Mesendoderm (in vitro differentiated cells): ENCODE results near the gene JPH3.

Source experiments
- DNase-seq: peaks from one replicate; pipeline ENCODE4 v3.0.0; 2013
- H2AK5ac ChIP-seq: 2 replicates; pipeline ENCODE4 v1.6.1; 2013; ENCODE audit warnings: low read length, inconsistent platforms
- H2BK120ac ChIP-seq: 2 replicates; pipeline ENCODE4 v1.6.1; 2013; ENCODE audit warnings: low read depth, mild to moderate bottlenecking, low read length, moderate library complexity, mixed read lengths
- H2BK15ac ChIP-seq: replicated peaks from 2 replicates; pipeline ENCODE4 v1.6.1; 2013; ENCODE audit warnings: low read depth, mild to moderate bottlenecking, moderate library complexity
- H2BK5ac ChIP-seq: 2 replicates; pipeline ENCODE4 v1.6.1; 2013; ENCODE audit warnings: low read length, inconsistent platforms
- H3K18ac ChIP-seq: 2 replicates; pipeline ENCODE4 v1.6.1; 2013; ENCODE audit warnings: mild to moderate bottlenecking, low read length, mixed read lengths
- H3K23ac ChIP-seq: one replicate; pipeline ENCODE4 v1.6.1; 2013; ENCODE audit warnings: low read length
- H3K27ac ChIP-seq: 2 replicates; pipeline ENCODE4 v1.5.1; 2013; ENCODE audit warnings: low read depth, mild to moderate bottlenecking, inconsistent platforms, low read length, moderate library complexity
- H3K27me3 ChIP-seq: 2 replicates; pipeline ENCODE4 v1.6.1; 2013; ENCODE audit warnings: low read length, control low read depth, mild to moderate bottlenecking, inconsistent platforms; ENCODE audit not compliant: insufficient read depth, poor library complexity
- H3K36me3 ChIP-seq: 2 replicates; pipeline ENCODE4 v1.6.1; 2013; ENCODE audit warnings: low read length, inconsistent platforms; ENCODE audit not compliant: control insufficient read depth, insufficient read depth
- H3K4ac ChIP-seq: one replicate; pipeline ENCODE4 v1.6.1; 2013; ENCODE audit warnings: low read depth, mild to moderate bottlenecking, low read length, moderate library complexity
- H3K4me1 ChIP-seq: 2 replicates; pipeline ENCODE4 v1.6.1; 2013; ENCODE audit warnings: low read depth, low read length, inconsistent platforms; ENCODE audit not compliant: control insufficient read depth
- H3K4me2 ChIP-seq: 2 replicates; pipeline ENCODE4 v1.6.1; 2013; ENCODE audit warnings: low read length
- H3K4me3 ChIP-seq: 2 replicates; pipeline ENCODE4 v1.5.1; 2013; ENCODE audit warnings: mild to moderate bottlenecking, low read length
- H3K56ac ChIP-seq: one replicate; pipeline ENCODE4 v1.6.1; 2013; ENCODE audit warnings: low read length
- H3K79me1 ChIP-seq: 2 replicates; pipeline ENCODE4 v1.6.1; 2013; ENCODE audit warnings: low read length, inconsistent platforms
- H3K79me2 ChIP-seq: 2 replicates; pipeline ENCODE4 v1.6.1; 2013; ENCODE audit warnings: mild to moderate bottlenecking, low read length; ENCODE audit not compliant: control insufficient read depth, insufficient read depth
- H3K9ac ChIP-seq: 2 replicates; pipeline ENCODE4 v1.6.1; 2013; ENCODE audit warnings: low read length, inconsistent platforms
- H4K5ac ChIP-seq: one replicate; pipeline ENCODE4 v1.6.1; 2013; ENCODE audit warnings: low read length
- H4K8ac ChIP-seq: one replicate; pipeline ENCODE4 v1.6.1; 2013; ENCODE audit warnings: low read depth, mild to moderate bottlenecking, control low read depth, low read length, moderate library complexity
- WGBS: extraction: QIAGEN DNeasy Blood & Tissue Kit; methylation state at CpG from one replicate; pipeline ENCODE4 v1.1.7; 2013; ENCODE audit warnings: low lambda C conversion rate, missing lambda C conversion rate; ENCODE audit not compliant: insufficient coverage; ENCODE audit errors: extremely low coverage; 5-methylcytosine and 5-hydroxymethylcytosine counted together

The JPH3 gene

GRCh38 chr16:87740909-87741424 lies 138.7 kb downstream of the JPH3 start:
- Histone ChIP-seq H2AK5ac (no peak overlapping the region), H3K36me3 (peaks cover 4% of the 10 kb centered on the region), H3K79me1 (peaks cover 12% of the 10 kb centered on the region)

GRCh38 chr16:87741700-87742415 lies 139.6 kb downstream of the JPH3 start:
- Histone ChIP-seq H3K27me3 (no peaks in the 10 kb centered on the region), H3K56ac (no peak overlapping the region), H3K18ac (no peak overlapping the region), H4K8ac (no peak overlapping the region), H3K4me1 (no peaks in the 10 kb centered on the region), H3K27ac (no peak overlapping the region), H2BK5ac (no peak overlapping the region), H3K4me2 (no peak overlapping the region), H2BK120ac (no peak overlapping the region), H3K4ac (no peak overlapping the region), H3K23ac (no peak overlapping the region), H3K9ac (no peak overlapping the region), H2AK5ac (no peak overlapping the region), H3K36me3 (peaks cover 4% of the 10 kb centered on the region), H3K79me2 (peaks cover 12% of the 10 kb centered on the region), H4K5ac (no peak overlapping the region), H3K79me1 (peaks cover 11% of the 10 kb centered on the region), H2BK15ac (no peak overlapping the region), H3K4me3 (no peak overlapping the region)
- DNase-seq, result no peak
- 100% methylated on average over 3 of the region's 16 CpGs for WGBS

More at GRCh38 chr16:87740909-87741424, 138.7 kb downstream of the JPH3 start:
- H3K18ac ChIP-seq, result no peak overlapping the region
- no peak overlapping the region for H3K4me2 ChIP-seq
- H3K4ac ChIP-seq, result no peak overlapping the region
- H3K79me2 ChIP-seq, result peaks cover 14% of the 10 kb centered on the region
- no peak overlapping the region for H3K23ac ChIP-seq
- H3K9ac ChIP-seq, result no peak overlapping the region
- no CpG with 5 or more reads among the region's 11 CpGs for WGBS
- no peak overlapping the region for H2BK5ac ChIP-seq
- no peak overlapping the region for H4K8ac ChIP-seq
- no peak overlapping the region for H3K4me3 ChIP-seq
- no peak overlapping the region for H4K5ac ChIP-seq
- DNase-seq, result no peak
- no peak overlapping the region for H2BK15ac ChIP-seq
- no peak overlapping the region for H3K27ac ChIP-seq
- no peaks in the 10 kb centered on the region for H3K27me3 ChIP-seq
- H3K4me1 ChIP-seq, result no peaks in the 10 kb centered on the region
- H3K56ac ChIP-seq, result no peak overlapping the region
- H2BK120ac ChIP-seq, result no peak overlapping the region

GRCh38 chr16:87742781-87743490 lies 140.6 kb downstream of the JPH3 start:
- H3K27me3 ChIP-seq, result no peaks in the 10 kb centered on the region
- no peak overlapping the region for H3K9ac ChIP-seq
- no peak overlapping the region for H4K8ac ChIP-seq
- DNase-seq, result no peak
- no CpG with 5 or more reads among the region's 17 CpGs for WGBS
- H3K36me3 ChIP-seq, result peaks cover 3% of the 10 kb centered on the region
- no peak overlapping the region for H3K27ac ChIP-seq
- H3K79me2 ChIP-seq, result peaks cover 10% of the 10 kb centered on the region
- H2BK120ac ChIP-seq, result no peak overlapping the region
- no peak overlapping the region for H4K5ac ChIP-seq
- no peak overlapping the region for H3K4ac ChIP-seq
- H3K79me1 ChIP-seq, result peaks cover 11% of the 10 kb centered on the region
- no peak overlapping the region for H3K18ac ChIP-seq
- H3K4me3 ChIP-seq, result no peak overlapping the region
- H3K56ac ChIP-seq, result no peak overlapping the region
- no peak overlapping the region for H2BK15ac ChIP-seq
- no peak overlapping the region for H2BK5ac ChIP-seq
- no peak overlapping the region for H3K23ac ChIP-seq
- no peaks in the 10 kb centered on the region for H3K4me1 ChIP-seq
- H2AK5ac ChIP-seq, result no peak overlapping the region
- H3K4me2 ChIP-seq, result no peak overlapping the region

- H3K4me3 ChIP-seq, result no peak overlapping the region
- H3K27ac ChIP-seq, result no peak overlapping the region
- peaks cover 11% of the 10 kb centered on the region for H3K79me1 ChIP-seq
- H2BK5ac ChIP-seq, result no peak overlapping the region
- no peaks in the 10 kb centered on the region for H3K27me3 ChIP-seq
- no peak overlapping the region for H3K18ac ChIP-seq
- H4K5ac ChIP-seq, result no peak overlapping the region
- no CpG with 5 or more reads among the region's 25 CpGs for WGBS
- no peak overlapping the region for H2BK15ac ChIP-seq
- no peak overlapping the region for H2AK5ac ChIP-seq
- peaks cover 10% of the 10 kb centered on the region for H3K79me2 ChIP-seq
- no peak overlapping the region for H2BK120ac ChIP-seq
- DNase-seq, result no peak
- H3K9ac ChIP-seq, result no peak overlapping the region
- no peak overlapping the region for H4K8ac ChIP-seq
- no peak overlapping the region for H3K56ac ChIP-seq
- H3K4me1 ChIP-seq, result no peaks in the 10 kb centered on the region
- H3K4me2 ChIP-seq, result no peak overlapping the region
- H3K36me3 ChIP-seq, result peaks cover 3% of the 10 kb centered on the region
- no peak overlapping the region for H3K23ac ChIP-seq
- no peak overlapping the region for H3K4ac ChIP-seq
These were observed 142.6 kb downstream of the JPH3 start for GRCh38 chr16:87744750-87745514.

GRCh38 chr16:87746178-87746577 lies 143.9 kb downstream of the JPH3 start:
- Histone ChIP-seq H3K79me2 (peaks cover 10% of the 10 kb centered on the region), H3K27me3 (no peaks in the 10 kb centered on the region), H3K27ac (no peak overlapping the region), H3K9ac (no peak overlapping the region), H3K36me3 (peaks cover 3% of the 10 kb centered on the region), H4K5ac (no peak overlapping the region), H2BK5ac (no peak overlapping the region), H3K4me2 (no peak overlapping the region), H3K23ac (no peak overlapping the region), H4K8ac (no peak overlapping the region), H3K4ac (no peak overlapping the region), H2BK15ac (no peak overlapping the region), H3K79me1 (peaks cover 9% of the 10 kb centered on the region), H3K56ac (no peak overlapping the region), H3K4me1 (no peaks in the 10 kb centered on the region), H3K4me3 (no peak overlapping the region), H2AK5ac (no peak overlapping the region), H2BK120ac (no peak overlapping the region), H3K18ac (no peak overlapping the region)
- WGBS, result no CpG with 5 or more reads among the region's 8 CpGs
- no peak for DNase-seq
